Ishikawa (cell line): ENCODE results near the gene MAL.

Source experiments
- CEBPB ChIP-seq: IDR thresholded peaks from 2 replicates; pipeline ENCODE4 v1.6.1; 2012
- CREB1 ChIP-seq: IDR thresholded peaks from 2 replicates; pipeline ENCODE4 v1.6.1; 2012; ENCODE audit warnings: low read depth
- EGR1 ChIP-seq: IDR thresholded peaks from 2 replicates; pipeline ENCODE4 v1.6.1; 2012
- EP300 ChIP-seq: IDR thresholded peaks from 2 replicates; pipeline ENCODE4 v1.6.1; 2012; ENCODE audit warnings: borderline replicate concordance
- FOXM1 ChIP-seq: IDR thresholded peaks from 2 replicates; pipeline ENCODE4 v1.6.1; 2012; ENCODE audit warnings: low read depth, borderline replicate concordance
- RAD21 ChIP-seq: IDR thresholded peaks from 2 replicates; pipeline ENCODE4 v1.6.1; 2012; ENCODE audit warnings: low read depth
- REST ChIP-seq: IDR thresholded peaks from 2 replicates; pipeline ENCODE4 v1.6.1; 2012; ENCODE audit warnings: low read depth, mild to moderate bottlenecking
- TAF1 ChIP-seq: IDR thresholded peaks from 2 replicates; pipeline ENCODE4 v1.6.1; 2012; ENCODE audit warnings: low read depth, mild to moderate bottlenecking
- TCF12 ChIP-seq: IDR thresholded peaks from 2 replicates; pipeline ENCODE4 v1.6.1; 2012; ENCODE audit warnings: low read depth
- TEAD4 ChIP-seq: IDR thresholded peaks from 2 replicates; pipeline ENCODE4 v1.6.1; 2012
- YY1 ChIP-seq: IDR thresholded peaks from 2 replicates; pipeline ENCODE4 v1.6.1; 2012; ENCODE audit warnings: low read depth
- ZBTB7A ChIP-seq: IDR thresholded peaks from 2 replicates; pipeline ENCODE4 v1.6.1; 2012; ENCODE audit warnings: low read depth
- TF ChIP-seq, protein P1 (sequence below): IDR thresholded peaks from 2 replicates; pipeline ENCODE4 v1.6.1; 2012
- TF ChIP-seq, protein P2 (sequence below): IDR thresholded peaks from 2 replicates; pipeline ENCODE4 v1.6.1; 2012

GRCh38 chr2:95099910-95100309, 74.4 kb downstream of the MAL start:
- TF ChIP-seq EGR1 (no peak), CEBPB (no peak), EP300 (no peak), FOXM1 (no peak), REST (no peak), YY1 (no peak), TEAD4 (no peak), CREB1 (no peak), TAF1 (no peak), ZBTB7A (no peak), RAD21 (no peak), TCF12 (no peak)
- TF ChIP-seq, protein P1, sequence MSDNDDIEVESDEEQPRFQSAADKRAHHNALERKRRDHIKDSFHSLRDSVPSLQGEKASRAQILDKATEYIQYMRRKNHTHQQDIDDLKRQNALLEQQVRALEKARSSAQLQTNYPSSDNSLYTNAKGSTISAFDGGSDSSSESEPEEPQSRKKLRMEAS, result no peak
- TF ChIP-seq, protein P2, sequence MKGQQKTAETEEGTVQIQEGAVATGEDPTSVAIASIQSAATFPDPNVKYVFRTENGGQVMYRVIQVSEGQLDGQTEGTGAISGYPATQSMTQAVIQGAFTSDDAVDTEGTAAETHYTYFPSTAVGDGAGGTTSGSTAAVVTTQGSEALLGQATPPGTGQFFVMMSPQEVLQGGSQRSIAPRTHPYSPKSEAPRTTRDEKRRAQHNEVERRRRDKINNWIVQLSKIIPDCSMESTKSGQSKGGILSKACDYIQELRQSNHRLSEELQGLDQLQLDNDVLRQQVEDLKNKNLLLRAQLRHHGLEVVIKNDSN, result no peak
